Measurements from ENCODE around the gene DAGLB. TPM values are rescaled to one million over a fixed set of nuclear protein-coding genes. Genes with fewer than 3 reads are reported as not detected.
A peak's percentile ranks its signal among the peaks of the same experiment; 100 is the strongest.
"Not testable (repeated sequence)": the region's sequence is repeated elsewhere in the genome, so short reads cannot be mapped to it uniquely, and the experiment has no call there.

The DAGLB gene
- total RNA-seq, 1 donor from 2014 or later = 28.8 TPM

DNA sequence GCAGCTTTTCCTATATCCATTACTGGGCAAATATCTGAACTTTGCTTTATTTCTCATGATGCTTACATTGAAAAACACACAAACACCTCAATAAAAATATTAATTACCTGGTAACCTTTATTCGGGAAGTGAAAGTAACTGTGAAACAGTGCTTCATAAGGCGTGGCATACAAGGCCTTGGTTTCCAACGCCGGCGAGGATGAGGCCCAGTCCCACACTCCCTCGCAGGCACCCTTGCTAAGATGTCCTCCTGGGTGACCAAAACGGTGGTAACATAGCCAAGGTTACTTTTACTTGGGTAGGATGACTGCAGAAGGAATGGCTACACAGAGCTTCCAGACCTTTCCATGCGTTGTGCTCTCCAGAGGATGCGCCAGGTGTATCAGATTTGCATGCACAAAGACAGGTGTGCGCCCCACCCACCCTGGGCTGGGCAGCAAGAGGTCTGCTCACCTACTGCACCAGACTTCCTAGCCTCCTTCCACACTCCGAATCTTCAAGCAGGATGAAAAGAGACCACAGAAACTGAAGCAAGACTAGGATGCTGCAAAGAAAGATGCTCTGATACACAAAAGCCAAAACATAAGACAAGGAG lies 13.3 kb upstream of the DAGLB start:
- DNase-seq (ENCODE audit: low spot score) = no peak

DNA sequence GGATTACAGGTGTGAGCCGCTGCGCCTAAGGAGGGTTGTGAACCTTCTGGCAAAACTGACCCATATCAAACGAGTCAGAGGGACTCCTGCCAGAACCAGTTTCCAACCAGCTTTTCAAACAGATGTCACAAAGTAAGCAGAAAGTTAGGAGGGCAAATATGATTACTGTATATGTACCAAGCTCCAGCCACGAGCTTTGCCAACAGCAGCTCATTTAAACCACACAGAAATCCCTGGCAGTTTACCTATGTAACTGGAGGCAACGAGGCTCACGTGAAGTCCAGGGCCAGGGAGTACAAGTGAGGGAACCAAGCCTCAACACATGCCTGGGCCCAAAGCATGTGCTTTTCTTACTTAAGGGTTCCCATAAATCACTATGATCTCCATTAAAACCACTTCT lies 12.5 kb upstream of the DAGLB start:
- DNase-seq (ENCODE audit: low spot score) = no peak

DNA sequence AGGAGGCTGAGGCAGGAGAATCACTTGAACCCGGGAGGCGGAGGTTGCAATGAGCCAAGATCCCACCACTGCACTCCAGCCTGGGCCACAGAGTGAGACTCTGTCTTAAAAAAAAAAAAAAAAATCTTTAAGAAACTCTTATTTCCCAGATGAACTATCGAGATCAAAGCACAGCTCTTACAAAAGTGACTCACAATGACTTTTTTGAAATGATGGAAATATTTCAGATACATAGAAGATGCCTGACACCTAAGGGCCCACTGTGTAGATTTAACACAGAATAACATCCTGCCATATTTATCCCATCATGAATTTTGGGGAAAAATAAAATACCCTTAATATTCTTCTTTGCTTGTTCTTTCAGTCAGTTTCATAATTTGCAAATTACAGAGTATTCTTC lies 10.9 kb upstream of the DAGLB start:
- not testable (repeated sequence) for DNase-seq (ENCODE audit: low spot score)

DNA sequence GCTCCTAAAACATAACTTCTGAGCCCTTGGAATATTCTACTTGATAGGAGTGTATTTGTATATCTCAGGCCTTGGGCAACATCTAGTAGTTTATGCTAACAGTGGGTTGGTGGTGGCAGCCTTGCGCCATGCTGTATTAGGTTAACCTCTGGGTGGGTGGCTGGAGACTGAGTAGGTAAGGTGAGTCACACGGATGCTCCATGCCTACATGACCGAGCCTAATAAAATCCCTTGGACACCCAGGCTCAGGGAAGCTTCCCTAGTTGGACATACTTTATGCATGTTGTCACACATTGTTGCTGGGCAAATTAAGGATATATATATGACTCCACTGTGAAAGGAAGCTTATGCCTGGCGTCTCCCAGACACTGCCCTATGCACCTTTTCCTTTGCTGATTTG lies 6.0 kb upstream of the DAGLB start:
- DNase-seq (ENCODE audit: low spot score) = no peak

DNA sequence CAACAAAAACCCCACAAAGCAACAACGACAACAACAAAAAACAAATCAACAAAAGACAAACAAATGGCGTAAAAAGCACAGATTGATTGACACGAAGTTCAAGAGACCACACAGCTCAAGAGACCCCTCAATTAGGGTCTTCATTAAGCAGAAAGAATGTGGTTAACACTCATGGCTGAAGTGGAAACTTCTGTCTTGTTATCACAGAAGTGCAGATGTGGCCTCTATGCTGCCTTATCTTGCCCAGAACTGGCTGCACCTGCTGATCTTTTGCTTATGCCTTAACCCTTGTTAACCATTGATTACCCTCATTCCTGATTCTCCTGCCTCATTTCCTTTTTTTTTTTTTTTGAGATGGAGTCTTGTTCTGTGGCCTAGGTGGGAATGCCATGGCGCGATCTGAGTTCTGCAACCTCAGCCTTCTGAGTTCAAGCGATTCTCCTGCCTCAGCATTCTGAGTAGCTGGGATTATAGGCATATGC lies 3.5 kb upstream of the DAGLB start:
- DNase-seq (ENCODE audit: low spot score) = no peak

DNA sequence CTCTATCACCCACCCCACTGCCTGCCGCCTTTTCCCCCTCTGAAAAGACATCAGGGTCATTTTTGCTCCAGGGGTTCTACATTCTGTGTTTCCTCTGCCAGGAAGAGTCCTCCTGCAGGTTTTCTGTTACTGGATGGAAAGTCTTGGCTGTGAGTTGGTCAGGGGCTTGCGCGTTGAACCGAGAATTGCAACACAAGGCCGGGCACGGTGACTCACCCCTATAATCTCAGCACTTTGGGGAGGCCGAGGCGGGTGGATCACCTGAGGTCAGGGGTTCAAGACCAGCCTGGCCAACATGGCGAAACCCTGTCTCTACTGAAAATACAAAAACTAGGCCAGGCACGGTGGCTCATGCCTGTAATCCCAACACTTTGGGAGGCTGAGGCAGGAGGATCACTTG lies 2.8 kb upstream of the DAGLB start:
- DNase-seq (ENCODE audit: low spot score) = not testable (repeated sequence)

DNA sequence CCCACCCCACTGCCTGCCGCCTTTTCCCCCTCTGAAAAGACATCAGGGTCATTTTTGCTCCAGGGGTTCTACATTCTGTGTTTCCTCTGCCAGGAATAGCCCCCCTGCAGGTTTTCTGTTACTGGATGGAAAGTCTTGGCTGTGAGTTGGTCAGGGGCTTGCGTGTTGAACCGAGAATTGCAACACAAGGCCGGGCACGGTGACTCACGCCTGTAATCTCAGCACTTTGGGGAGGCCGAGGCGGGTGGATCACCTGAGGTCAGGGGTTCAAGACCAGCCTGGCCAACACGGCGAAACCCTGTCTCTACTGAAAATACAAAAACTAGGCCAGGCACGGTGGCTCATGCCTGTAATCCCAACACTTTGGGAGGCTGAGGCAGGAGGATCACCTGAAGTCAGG lies 2.1 kb upstream of the DAGLB start:
- not testable (repeated sequence) for DNase-seq (ENCODE audit: low spot score)

DNA sequence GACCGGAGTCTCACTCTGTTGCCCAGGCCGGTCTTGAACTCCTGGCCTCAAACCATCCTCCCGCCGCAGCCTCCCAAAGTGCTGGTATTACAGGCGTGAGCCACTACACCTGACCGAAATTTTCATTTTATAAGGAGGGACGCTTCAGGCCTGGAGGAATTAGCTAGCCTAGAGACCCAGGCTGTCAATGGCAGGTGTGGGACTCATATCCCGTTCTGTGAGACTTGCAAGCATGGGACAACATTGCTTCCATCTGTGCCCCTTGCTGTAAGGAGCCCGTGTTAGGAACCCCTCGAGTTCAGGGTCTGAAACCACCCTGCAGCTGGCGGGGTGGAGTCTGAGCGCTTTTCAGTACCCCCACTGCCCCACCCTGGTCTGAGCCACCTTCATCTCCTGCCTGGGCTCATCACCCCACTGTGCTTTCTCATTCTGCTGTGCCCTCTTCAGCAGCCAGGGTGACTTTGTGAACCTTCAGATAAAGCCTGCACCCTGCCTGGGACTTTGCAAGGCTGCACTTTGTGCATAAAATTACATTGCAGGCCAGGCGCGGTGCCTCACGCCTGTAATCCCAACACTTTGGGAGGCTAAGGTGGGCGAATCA lies 1.3 kb upstream of the DAGLB start:
- no peak for DNase-seq (ENCODE audit: low spot score)

DNA sequence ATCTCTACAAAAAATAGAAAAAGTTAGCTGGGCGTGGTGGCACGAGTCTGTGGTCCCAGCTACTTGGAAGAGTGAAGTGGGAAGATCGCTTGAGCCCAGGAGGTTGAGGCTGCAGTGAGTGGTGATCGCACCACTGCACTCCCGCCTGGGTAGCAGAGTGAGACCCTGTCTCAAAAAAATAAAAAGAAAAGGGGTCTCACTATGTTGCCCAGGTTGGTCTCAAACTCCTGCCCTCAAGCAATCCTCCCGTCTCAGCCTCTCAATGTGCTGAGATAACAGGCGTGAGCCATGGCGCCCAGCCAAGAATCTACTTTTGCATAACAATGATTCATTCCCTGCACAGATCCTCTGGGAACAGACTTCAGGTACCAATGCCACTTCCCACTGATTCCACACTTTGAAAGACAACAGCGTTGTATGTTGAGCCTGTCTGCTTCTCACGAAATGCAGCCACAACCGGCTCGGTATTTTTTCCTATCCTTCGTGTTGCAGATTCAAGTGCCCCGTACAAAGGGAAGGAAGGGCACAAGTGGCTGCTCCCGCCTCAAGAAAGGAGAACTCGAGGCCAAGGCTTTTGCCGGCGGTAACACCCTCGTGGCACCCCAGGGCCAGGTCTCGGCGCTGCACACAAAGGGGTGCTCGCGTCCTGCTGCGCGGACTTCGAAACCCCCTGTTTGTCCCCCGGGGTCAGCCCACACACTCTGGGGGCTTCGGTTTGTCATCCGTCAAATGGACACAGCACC lies 745 bp downstream of the DAGLB start:
- peak; percentile 70 for DNase-seq (ENCODE audit: low spot score)

DNA sequence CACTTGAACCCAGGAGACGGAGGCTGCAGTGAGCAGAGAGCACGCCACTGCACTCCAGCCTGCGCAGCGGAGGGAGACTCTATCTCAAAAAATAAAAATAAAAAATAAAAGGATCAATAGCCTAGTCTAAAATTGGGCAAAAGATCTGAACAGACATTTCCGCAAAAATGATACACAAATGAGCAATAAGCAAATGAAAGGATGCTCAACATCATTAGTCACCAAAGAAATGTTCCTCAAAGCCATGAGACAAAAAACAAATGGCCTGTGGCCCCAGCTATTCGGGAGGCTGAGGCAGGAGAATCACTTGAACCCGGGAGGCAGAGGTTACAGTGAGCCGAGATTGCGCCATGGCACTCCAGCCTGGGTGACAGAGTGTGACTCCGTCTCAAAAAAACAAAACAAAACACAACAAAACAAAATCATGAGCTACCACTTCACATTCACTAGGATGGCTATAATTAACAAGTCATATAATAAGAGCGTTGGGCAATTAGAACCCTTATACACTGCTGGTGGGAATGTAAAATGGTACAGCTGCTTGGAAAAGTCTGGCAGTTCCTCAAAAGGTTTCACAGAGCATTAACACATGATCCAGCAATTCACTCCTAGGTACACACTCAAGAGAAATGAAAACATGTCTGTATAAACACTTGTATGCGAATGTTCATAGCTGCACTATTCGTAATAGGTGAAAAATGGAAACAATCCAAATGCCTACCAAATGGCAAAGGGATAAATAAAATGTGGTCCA lies 3.1 kb downstream of the DAGLB start:
- no peak for DNase-seq (ENCODE audit: low spot score)

DNA sequence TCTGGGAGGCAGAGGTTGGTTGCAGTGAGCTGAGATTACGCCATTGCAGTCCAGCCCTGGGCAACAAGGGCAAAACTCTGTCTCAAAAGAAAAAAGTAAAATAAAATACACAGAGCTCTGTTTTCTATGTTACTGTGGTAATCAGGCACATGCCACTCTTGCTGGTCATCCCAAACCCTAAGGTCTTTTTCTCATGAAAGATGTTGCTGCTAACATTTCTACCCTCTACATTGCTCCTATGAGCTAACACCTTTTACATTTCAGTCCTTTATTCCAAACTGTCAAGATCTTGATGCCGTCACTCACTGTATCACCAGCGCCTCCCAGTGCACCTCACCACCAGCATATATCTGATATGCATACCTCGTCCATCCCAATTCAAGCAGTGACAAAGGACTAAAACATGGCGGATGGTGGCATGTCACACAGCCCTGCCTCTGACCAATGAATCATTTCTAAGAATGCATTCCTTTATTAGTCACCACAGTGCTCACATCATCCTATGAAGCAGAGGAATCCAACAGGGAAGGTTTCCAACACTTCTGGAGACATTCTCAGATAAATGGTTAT lies 4.3 kb downstream of the DAGLB start:
- no peak for DNase-seq (ENCODE audit: low spot score)

DNA sequence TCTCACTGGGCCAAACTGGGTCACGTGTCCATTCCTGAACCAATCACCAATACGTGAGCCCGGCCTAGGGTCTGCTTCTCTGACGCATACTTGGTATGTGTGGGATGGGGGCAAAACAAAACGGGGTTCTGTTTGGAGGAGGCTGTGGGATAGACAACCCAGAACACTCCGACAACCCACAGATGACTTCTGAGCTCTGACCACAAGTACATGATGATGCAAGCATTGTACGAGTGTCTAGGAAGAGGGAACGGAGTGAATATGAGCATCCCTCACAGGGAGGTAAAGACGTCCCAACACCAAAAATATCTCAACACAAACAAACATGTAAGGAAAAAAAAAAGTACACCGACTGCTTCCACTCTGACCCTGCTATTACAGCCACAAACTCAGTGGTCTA lies 5.6 kb downstream of the DAGLB start:
- DNase-seq (ENCODE audit: low spot score) = no peak

DNA sequence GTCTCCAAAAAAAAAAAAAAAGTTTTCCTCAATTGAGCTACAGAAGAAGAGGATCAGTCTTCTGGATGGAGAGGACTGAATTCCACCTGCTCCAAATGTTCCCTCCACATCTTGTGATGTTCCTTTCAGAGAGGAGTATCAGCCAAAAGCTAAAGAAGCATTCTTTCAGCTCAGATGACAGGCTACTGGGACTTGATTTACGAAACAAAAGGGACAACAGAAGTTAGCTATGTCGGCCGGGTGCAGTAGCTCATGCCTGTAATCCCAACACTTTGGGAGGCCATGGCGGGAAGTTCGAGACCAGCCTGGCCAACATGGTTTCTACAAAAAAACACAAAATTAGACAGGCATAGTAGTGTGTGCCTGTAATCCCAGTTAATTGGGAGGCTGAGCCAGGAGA lies 7.4 kb downstream of the DAGLB start:
- DNase-seq (ENCODE audit: low spot score) = no peak

DNA sequence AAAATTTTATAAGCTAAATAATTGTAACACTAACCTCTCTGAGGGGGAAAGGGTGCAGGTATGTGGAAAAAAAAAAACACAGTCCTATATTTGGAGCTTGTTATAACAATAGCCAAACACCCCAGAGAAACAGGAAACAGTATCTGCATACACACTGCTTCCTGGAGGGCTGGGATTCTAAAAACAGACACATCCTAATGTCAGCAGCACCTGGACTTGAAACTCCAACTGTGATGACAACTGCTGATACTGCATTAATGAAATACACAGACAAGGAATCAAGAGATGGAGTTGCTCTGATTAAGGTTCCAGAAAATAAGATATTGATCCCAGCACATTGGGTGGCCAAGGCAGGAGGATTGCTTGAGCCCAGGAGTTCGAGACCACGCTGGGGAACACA lies 9.3 kb downstream of the DAGLB start:
- DNase-seq (ENCODE audit: low spot score) = no peak

DNA sequence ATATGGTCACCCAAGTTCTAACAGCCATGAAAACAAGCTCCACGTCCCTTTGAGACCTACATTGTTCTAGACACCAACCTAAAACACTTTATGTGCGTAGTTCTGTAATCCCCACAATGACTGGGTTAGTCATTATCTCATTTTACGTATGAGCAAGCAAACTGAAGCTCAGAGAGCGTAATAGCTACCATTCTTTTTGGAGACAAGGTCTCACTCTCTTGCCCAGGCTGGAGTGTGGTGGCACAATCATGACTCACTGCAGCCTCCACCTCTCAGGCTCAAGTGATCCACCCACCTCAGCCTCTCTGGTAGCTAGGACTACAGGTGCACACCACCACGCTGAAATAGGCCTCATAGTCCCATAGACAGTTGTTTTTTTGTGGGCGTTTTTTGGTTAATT lies 10.5 kb downstream of the DAGLB start:
- no peak for DNase-seq (ENCODE audit: low spot score)

DNA sequence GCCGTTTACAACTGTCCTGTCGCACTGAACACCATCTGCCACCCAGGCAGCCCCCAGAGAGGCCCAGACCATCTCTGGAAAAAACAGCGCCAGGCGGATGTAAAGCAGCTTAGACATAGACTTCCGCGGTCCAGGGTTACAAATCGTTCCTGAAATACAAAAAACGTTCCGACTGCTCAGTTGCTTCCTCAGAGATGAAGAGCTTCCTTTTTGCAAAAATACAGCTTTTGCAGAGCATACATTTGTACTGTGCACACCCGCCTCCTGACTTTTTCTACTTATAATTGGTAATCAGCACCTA lies 11.4 kb downstream of the DAGLB start:
- DNase-seq (ENCODE audit: low spot score) = peak; percentile 39

DNA sequence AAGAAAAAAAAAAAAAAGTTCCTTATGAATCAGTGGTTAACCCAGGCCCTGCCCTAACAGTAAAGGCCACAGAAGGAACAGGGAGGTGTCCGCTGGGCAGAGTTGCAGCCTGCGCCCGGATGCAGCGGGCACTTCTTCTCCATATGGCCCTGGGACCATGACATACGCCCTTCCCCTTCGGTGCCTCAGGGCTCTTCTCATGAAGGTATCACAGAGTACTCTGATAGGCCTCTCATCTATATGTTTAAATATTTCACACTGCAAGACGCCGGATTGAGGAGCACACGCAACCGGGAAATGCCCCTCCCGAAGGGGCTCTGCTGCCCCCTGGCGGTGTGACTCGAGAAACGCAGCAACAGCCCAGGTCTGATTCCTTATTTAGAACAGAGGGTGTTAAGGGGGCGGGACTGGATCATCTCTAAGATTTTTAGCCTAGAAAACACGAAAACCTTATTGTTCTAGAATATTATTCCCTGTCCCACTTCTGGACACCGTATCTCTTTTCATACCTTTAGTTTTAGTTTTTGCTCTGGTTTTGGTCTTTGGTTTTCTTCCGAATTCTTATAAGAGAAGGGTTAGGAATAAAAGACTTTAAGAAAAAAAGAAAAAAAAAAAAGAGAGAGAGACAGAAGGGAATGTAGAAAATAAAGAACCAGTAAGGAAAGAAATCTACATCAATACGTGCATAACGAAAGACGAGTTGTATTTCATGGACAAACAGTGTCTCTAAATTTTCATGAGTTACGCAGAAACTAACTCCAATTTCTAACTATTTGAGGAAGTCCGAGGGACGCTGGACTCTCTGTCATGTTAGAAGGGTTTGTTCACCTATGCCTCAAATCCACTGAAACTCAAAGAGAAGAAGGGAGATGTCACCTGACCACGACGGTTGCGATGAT lies 12.0 kb downstream of the DAGLB start:
- peak; percentile 74 for DNase-seq (ENCODE audit: low spot score)

DNA sequence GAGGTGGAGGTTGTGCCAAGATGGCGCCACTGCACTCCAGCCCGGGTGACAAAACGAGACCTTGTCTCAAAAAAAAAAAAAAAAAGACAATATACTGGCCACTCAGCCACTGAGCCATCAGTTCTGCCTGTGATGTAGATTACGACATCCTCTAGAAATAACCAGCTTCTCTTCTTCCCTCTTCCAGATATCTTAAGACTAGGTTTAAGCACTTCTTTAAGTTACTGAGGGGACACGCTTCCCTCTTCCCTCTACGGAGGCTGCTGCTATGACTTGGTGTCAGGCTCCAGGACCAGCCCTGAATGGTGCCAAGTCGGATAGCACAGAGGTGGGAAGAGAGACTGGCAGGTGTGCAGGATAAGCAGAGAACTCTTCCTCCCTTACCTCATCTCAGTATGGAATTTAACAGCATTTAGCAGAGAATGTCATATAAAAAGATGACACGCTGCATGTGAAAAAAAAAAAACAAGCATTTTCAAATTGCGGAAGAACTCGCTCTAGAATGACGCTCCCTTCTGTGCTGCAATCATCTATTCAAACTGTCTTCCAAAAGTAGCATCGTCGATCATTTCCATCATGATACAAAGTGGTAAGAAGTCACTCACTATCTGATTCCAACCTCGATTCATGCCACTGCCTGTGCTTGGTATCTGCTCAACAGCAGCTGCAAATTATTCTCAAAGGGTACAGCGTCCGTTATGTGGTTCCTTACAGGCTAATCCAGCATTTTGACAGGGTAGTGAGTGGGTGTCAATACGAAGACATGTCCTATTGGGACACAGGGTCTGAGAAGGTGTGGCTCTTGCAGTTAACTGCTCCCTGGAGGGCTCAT lies 13.8 kb downstream of the DAGLB start:
- no peak for DNase-seq (ENCODE audit: low spot score)

DNA sequence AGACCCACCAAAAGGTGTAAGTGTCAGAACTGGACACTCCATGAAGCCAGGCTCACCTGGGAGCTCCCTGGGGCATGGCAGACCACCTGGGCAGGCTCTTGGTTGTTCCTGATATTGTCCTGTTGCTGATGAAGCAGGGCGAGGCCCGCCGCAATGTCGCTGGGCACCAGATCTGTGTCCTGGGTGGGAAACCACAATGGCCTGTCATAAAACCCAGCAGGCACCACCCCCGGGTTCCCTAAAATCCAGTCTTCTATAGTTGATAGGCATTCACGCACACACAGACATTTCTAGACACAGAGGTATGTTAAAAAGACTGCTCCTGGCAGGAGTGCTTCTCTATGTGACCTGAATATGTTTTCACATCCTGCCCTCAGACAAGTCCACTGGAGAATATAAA lies 15.0 kb downstream of the DAGLB start:
- no peak for DNase-seq (ENCODE audit: low spot score)

DNA sequence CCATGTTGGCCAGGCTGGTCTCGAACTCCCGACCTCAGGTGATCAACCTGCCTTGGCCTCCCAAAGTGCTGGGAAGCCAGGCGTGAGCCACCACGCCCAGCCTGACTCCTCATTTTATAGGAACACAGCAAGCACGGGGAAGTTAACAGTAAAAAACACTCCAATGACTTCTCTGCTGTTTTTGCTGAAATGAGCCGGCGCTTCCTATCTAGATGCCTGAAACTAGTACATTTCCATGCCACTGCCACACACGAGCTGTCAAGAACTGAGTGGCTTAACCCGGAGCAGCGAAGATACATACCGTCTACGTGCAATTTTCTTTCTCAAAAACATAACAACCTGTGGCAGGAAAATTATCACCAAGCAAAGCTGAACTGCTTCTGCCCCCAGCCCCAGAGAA lies 16.8 kb downstream of the DAGLB start:
- DNase-seq (ENCODE audit: low spot score) = no peak
